HCT116 (cell line): ENCODE results near the gene SIGLEC11. TPM values are rescaled to one million over a fixed set of nuclear protein-coding genes. Genes with fewer than 3 reads are reported as not detected.

Source experiments
- ATAC-seq: fragments of 200-7000 bp; cut with Tn5 transposase; 2 replicates; pipeline ENCODE4 v1.9.1; 2020; ENCODE audit warnings: mild to moderate bottlenecking, moderate library complexity
- BruUV-seq: library from RNA; stranded (reverse); fragments of 400-500 nt; replicated peaks from 2 replicates; lab custom pipeline; 2021; lab: Mats Ljungman, UMichigan
- CTCF ChIA-PET: fragments of 300-600 bp; sonication (Branson Sonifier 250); formaldehyde crosslinking; loops from one replicate; lab custom pipeline; 2021; ENCODE audit warnings: antibody characterized with exemption; lab: Charles Lee
- POLR2A ChIA-PET: fragments of 300-600, 350-600 bp; sonication (Branson Sonifier 250); formaldehyde crosslinking; loops from one replicate; lab custom pipeline; 2021; ENCODE audit warnings: antibody characterized with exemption; lab: Charles Lee
- RAD21 ChIA-PET, 2 experiments: fragments of 300-600 bp; sonication (Branson Sonifier 250); formaldehyde crosslinking; loops; one replicate each; lab custom pipeline; 2023; ENCODE audit warnings: low total read pairs in 2 of 2; ENCODE audit not compliant: uncharacterized antibody in 2 of 2, unreplicated experiment in 2 of 2, low non-redundant PET in 1 of 2; lab: Charles Lee
- DNase-seq: peaks from one replicate; pipeline ENCODE4 v3.0.0-alpha.2; 2010; ENCODE audit warnings: low read depth, low spot score
- H2AFZ ChIP-seq: fragments of 200-600 bp; shearing (Covaris generic), sonication (generic); 2 replicates; pipeline ENCODE4 v1.6.1; 2017; ENCODE audit warnings: low read depth, mixed run types, mixed read lengths, antibody characterized with exemption, low read length; ENCODE audit not compliant: poor library complexity, severe bottlenecking
- H3K27ac ChIP-seq: 2 replicates; pipeline ENCODE4 v1.5.1; 2012; ENCODE audit warnings: low read depth, low read length
- H3K27me3 ChIP-seq: fragments of 200-600 bp; sonication (generic); 2 replicates; pipeline ENCODE4 v1.6.1; 2016; ENCODE audit warnings: mixed run types, low read length, mixed read lengths; ENCODE audit not compliant: insufficient read depth
- H3K36me3 ChIP-seq, 2 experiments: fragments of 200-500 bp in 1 of 2; fragments of 200-600 bp in 1 of 2; sonication (Bioruptor generic) in 1 of 2; sonication (generic) in 1 of 2; 2 replicates each; pipeline versions ENCODE4 v1.5.1 to v1.6.1; 2014 to 2016; ENCODE audit warnings: low read length in 2 of 2, inconsistent platforms in 1 of 2, mixed read lengths in 1 of 2, mixed run types in 1 of 2; ENCODE audit not compliant: insufficient read depth in 2 of 2, control insufficient read depth in 1 of 2
- H3K4me1 ChIP-seq, 2 experiments: fragments of 200-600 bp in 1 of 2; sonication (generic) in 1 of 2; 2 replicates each; pipeline versions ENCODE4 v1.5.1 to v1.6.1; 2012 to 2017; ENCODE audit warnings: low read length in 2 of 2, inconsistent platforms in 1 of 2, mild to moderate bottlenecking in 1 of 2, mixed read lengths in 1 of 2, mixed run types in 1 of 2, moderate library complexity in 1 of 2; ENCODE audit not compliant: insufficient read depth in 2 of 2, control insufficient read depth in 1 of 2
- H3K4me2 ChIP-seq: fragments of 200-600 bp; sonication (generic); 2 replicates; pipeline ENCODE4 v1.6.1; 2017; ENCODE audit warnings: mixed run types, low read length, mixed read lengths
- H3K4me3 ChIP-seq, 2 experiments: fragments of 200-600 bp in 1 of 2; sonication (generic) in 1 of 2; replicated peaks in 1 of 2; 2 replicates each; pipeline ENCODE4 v1.5.1; 2011 to 2016; ENCODE audit warnings: low read length in 2 of 2, control low read depth in 1 of 2, low read depth in 1 of 2, mild to moderate bottlenecking in 1 of 2, mixed read lengths in 1 of 2, mixed run types in 1 of 2
- H3K79me2 ChIP-seq: fragments of 200-600 bp; sonication (generic); 2 replicates; pipeline ENCODE4 v1.6.1; 2017; ENCODE audit warnings: mild to moderate bottlenecking, mixed run types, low read length, moderate library complexity, mixed read lengths; ENCODE audit not compliant: insufficient read depth
- H3K9ac ChIP-seq: fragments of 200-600 bp; sonication (generic); 2 replicates; pipeline ENCODE4 v1.6.1; 2016; ENCODE audit warnings: low read length, mixed read lengths
- H3K9me2 ChIP-seq: fragments of 200-600 bp; sonication (generic), shearing (Covaris generic); 2 replicates; pipeline ENCODE4 v1.6.1; 2017; ENCODE audit warnings: mixed run types, mild to moderate bottlenecking, moderate library complexity; ENCODE audit not compliant: insufficient read depth
- H3K9me3 ChIP-seq, 2 experiments: fragments of 200-500 bp in 1 of 2; fragments of 200-600 bp in 1 of 2; sonication (Bioruptor generic) in 1 of 2; sonication (generic) in 1 of 2; 2 replicates each; pipeline ENCODE4 v1.6.1; 2014 to 2017; ENCODE audit warnings: low read length in 2 of 2, mixed read lengths in 2 of 2, inconsistent platforms in 1 of 2, low read depth in 1 of 2, mild to moderate bottlenecking in 1 of 2, mixed run types in 1 of 2, moderate library complexity in 1 of 2; ENCODE audit not compliant: control insufficient read depth in 1 of 2, insufficient read depth in 1 of 2
- H4K20me1 ChIP-seq: fragments of 200-600 bp; sonication (generic), shearing (Covaris generic); 2 replicates; pipeline ENCODE4 v1.6.1; 2017; ENCODE audit warnings: mixed run types, mild to moderate bottlenecking, moderate library complexity; ENCODE audit not compliant: insufficient read depth
- CBX3 ChIP-seq: IDR thresholded peaks from 2 replicates; pipeline ENCODE4 v1.6.1; 2012; ENCODE audit warnings: low read depth
- EGR1 ChIP-seq: IDR thresholded peaks from 2 replicates; pipeline ENCODE4 v1.6.1; 2012; ENCODE audit warnings: low read depth
- ELF1 ChIP-seq: IDR thresholded peaks from 2 replicates; pipeline ENCODE4 v1.6.1; 2012; ENCODE audit warnings: low read depth, borderline replicate concordance
- EZH2 ChIP-seq: fragments of 200-600 bp; sonication (generic); IDR thresholded peaks from 2 replicates; pipeline ENCODE4 v1.6.1; 2017; ENCODE audit warnings: antibody characterized with exemption, mixed run types
- EZH2phosphoT487 ChIP-seq: fragments of 200-600 bp; IDR thresholded peaks from 2 replicates; pipeline ENCODE4 v1.6.1; 2018; ENCODE audit warnings: antibody characterized with exemption, borderline replicate concordance
- FOSL1 ChIP-seq: IDR thresholded peaks from 2 replicates; pipeline ENCODE4 v1.6.1; 2012; ENCODE audit warnings: low read depth
- MAX ChIP-seq: IDR thresholded peaks from 2 replicates; pipeline ENCODE4 v1.6.1; 2012
- POLR2AphosphoS5 ChIP-seq: IDR thresholded peaks from 2 replicates; pipeline ENCODE4 v1.6.1; 2011; ENCODE audit warnings: mild to moderate bottlenecking, low read depth, low read length, moderate library complexity
- RAD21 ChIP-seq: IDR thresholded peaks from 2 replicates; pipeline ENCODE4 v1.6.1; 2012; ENCODE audit warnings: low read depth, mild to moderate bottlenecking
- SP1 ChIP-seq: IDR thresholded peaks from 2 replicates; pipeline ENCODE4 v1.6.1; 2012; ENCODE audit warnings: low read depth
- SRF ChIP-seq: IDR thresholded peaks from 2 replicates; pipeline ENCODE4 v1.6.1; 2012; ENCODE audit warnings: low read depth
- TCF7L2 ChIP-seq: IDR thresholded peaks from 2 replicates; pipeline ENCODE4 v1.7.0; 2011; ENCODE audit warnings: borderline replicate concordance, inconsistent platforms; ENCODE audit not compliant: insufficient read depth, insufficient read length; ENCODE audit errors: extremely low read depth
- ZFX ChIP-seq: fragments of 450-650 bp; IDR thresholded peaks from 2 replicates; pipeline ENCODE4 v1.6.1; 2017
- ZNF274 ChIP-seq: fragments of 200-500 bp; sonication (Bioruptor generic); IDR thresholded peaks from 2 replicates; pipeline ENCODE4 v1.6.1; 2014; ENCODE audit warnings: mild to moderate bottlenecking, low read depth, low read length, inconsistent platforms
- intact Hi-C: fragments of 100-400 bp; cut with micrococcal nuclease; formaldehyde crosslinking; loops from 2 replicates; pipeline ENCODE4 v1.10.0; 2022
- total RNA-seq: library from RNA; stranded (reverse); gene quantifications from one replicate; pipeline ENCODE4 v1.2.1, GENCODE V29; 2021; ENCODE audit not compliant: unreplicated experiment
- TF ChIP-seq, protein P1 (sequence below): IDR thresholded peaks from 2 replicates; pipeline ENCODE4 v1.6.1; 2012; ENCODE audit warnings: low read depth
- TF ChIP-seq, protein P2 (sequence below), 3 experiments: fragments of 200-600 bp in 1 of 3; sonication (generic) in 1 of 3; IDR thresholded peaks in 2 of 3; conservative IDR thresholded peaks in 1 of 3; 2 replicates each; pipeline ENCODE4 v1.5.1; 2012 to 2017; ENCODE audit warnings: low read depth in 2 of 3, low read length in 2 of 3, antibody characterized with exemption in 1 of 3, borderline replicate concordance in 1 of 3, control low read depth in 1 of 3, mild to moderate bottlenecking in 1 of 3, mixed read lengths in 1 of 3, mixed run types in 1 of 3, moderate library complexity in 1 of 3; ENCODE audit not compliant: insufficient read depth in 1 of 3
- TF ChIP-seq, protein P3 (sequence below): IDR thresholded peaks from 2 replicates; pipeline ENCODE4 v1.6.1; 2011; ENCODE audit warnings: mild to moderate bottlenecking, low read length, moderate library complexity; ENCODE audit not compliant: insufficient replicate concordance; ENCODE audit errors: extremely low read depth

SIGLEC11 gene
- total RNA-seq, 1 experiment from 2014 or later = not detected

DNA sequence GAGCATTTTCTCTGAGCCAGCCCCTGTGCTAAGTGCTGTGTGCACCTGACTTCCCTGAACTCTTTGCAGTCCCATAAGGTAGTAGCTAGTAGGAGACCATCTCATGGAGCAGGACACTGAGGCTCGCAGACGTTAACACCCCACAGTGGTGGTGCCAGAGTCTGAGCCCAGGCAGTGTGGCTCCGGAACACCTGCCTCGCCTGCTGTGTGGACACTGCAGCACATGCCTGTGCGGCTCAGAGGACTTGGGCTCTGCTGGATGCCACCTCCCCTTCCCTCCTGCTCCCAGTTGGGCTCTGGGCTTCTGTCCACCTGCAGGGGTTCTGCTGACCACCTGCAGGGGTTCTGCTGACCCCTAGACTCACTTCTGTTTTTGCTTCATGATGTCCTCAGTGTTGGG is 27.0 kb upstream of the SIGLEC11 start:
- Histone ChIP-seq H4K20me1 (no peaks in the 10 kb centered on the region), H3K79me2 (no peaks in the 10 kb centered on the region), H3K4me1 (no peaks in the 10 kb centered on the region), H3K9me2 (no peaks in the 10 kb centered on the region), H3K36me3 (peaks cover 5 to 7% of the 10 kb centered on the region in 2 experiments; a peak in 2 of 4 replicates), H3K4me3 (no peak overlapping the region), H3K4me2 (no peak overlapping the region), H3K27me3 (no peaks in the 10 kb centered on the region), H3K9me3 (no peaks in the 10 kb centered on the region), H3K27ac (no peak overlapping the region), H3K9ac (no peak overlapping the region), H2AFZ (no peak overlapping the region)
- ChIA-PET RAD21 (no interaction called here), CTCF (no interaction called here), POLR2A (interaction anchor here (1.0 kb wide), 1 partner anchor 23 kb away, joined by 3 read pairs; no protein-coding TSS in a partner anchor)
- ATAC-seq (no peak), DNase-seq (no peak)
- TF ChIP-seq EZH2 (no peak), ELF1 (no peak), MAX (no peak), SRF (no peak), TCF7L2 (no peak), ZNF274 (no peak), CBX3 (no peak), EZH2phosphoT487 (no peak), EGR1 (no peak), POLR2AphosphoS5 (no peak), SP1 (no peak), FOSL1 (no peak), ZFX (no peak), RAD21 (no peak)
- TF ChIP-seq, protein P1, sequence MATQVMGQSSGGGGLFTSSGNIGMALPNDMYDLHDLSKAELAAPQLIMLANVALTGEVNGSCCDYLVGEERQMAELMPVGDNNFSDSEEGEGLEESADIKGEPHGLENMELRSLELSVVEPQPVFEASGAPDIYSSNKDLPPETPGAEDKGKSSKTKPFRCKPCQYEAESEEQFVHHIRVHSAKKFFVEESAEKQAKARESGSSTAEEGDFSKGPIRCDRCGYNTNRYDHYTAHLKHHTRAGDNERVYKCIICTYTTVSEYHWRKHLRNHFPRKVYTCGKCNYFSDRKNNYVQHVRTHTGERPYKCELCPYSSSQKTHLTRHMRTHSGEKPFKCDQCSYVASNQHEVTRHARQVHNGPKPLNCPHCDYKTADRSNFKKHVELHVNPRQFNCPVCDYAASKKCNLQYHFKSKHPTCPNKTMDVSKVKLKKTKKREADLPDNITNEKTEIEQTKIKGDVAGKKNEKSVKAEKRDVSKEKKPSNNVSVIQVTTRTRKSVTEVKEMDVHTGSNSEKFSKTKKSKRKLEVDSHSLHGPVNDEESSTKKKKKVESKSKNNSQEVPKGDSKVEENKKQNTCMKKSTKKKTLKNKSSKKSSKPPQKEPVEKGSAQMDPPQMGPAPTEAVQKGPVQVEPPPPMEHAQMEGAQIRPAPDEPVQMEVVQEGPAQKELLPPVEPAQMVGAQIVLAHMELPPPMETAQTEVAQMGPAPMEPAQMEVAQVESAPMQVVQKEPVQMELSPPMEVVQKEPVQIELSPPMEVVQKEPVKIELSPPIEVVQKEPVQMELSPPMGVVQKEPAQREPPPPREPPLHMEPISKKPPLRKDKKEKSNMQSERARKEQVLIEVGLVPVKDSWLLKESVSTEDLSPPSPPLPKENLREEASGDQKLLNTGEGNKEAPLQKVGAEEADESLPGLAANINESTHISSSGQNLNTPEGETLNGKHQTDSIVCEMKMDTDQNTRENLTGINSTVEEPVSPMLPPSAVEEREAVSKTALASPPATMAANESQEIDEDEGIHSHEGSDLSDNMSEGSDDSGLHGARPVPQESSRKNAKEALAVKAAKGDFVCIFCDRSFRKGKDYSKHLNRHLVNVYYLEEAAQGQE = no peak; the same call in 1 of the 2 replicates
- TF ChIP-seq, protein P2, sequence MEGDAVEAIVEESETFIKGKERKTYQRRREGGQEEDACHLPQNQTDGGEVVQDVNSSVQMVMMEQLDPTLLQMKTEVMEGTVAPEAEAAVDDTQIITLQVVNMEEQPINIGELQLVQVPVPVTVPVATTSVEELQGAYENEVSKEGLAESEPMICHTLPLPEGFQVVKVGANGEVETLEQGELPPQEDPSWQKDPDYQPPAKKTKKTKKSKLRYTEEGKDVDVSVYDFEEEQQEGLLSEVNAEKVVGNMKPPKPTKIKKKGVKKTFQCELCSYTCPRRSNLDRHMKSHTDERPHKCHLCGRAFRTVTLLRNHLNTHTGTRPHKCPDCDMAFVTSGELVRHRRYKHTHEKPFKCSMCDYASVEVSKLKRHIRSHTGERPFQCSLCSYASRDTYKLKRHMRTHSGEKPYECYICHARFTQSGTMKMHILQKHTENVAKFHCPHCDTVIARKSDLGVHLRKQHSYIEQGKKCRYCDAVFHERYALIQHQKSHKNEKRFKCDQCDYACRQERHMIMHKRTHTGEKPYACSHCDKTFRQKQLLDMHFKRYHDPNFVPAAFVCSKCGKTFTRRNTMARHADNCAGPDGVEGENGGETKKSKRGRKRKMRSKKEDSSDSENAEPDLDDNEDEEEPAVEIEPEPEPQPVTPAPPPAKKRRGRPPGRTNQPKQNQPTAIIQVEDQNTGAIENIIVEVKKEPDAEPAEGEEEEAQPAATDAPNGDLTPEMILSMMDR (IDR thresholded peaks at IDR 0.05 in 2 of 3, conservative IDR thresholded peaks at IDR 0.05 in 1 of 3; ENCODE audit: borderline replicate concordance in 1 of 3, insufficient read depth in 1 of 3, low read depth in 2 of 3, low read length in 2 of 3) = no peak
- TF ChIP-seq, protein P3, sequence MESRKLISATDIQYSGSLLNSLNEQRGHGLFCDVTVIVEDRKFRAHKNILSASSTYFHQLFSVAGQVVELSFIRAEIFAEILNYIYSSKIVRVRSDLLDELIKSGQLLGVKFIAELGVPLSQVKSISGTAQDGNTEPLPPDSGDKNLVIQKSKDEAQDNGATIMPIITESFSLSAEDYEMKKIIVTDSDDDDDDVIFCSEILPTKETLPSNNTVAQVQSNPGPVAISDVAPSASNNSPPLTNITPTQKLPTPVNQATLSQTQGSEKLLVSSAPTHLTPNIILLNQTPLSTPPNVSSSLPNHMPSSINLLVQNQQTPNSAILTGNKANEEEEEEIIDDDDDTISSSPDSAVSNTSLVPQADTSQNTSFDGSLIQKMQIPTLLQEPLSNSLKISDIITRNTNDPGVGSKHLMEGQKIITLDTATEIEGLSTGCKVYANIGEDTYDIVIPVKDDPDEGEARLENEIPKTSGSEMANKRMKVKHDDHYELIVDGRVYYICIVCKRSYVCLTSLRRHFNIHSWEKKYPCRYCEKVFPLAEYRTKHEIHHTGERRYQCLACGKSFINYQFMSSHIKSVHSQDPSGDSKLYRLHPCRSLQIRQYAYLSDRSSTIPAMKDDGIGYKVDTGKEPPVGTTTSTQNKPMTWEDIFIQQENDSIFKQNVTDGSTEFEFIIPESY = no peak
- no TSS peak for BruUV-seq
- intact Hi-C loops = no loop called here
